ENCODE measurements around the gene HS3ST1. TPM values are rescaled to one million over a fixed set of nuclear protein-coding genes. Genes with fewer than 3 reads are reported as not detected.

HS3ST1 gene
- total RNA-seq, 1 donor from 2014 or later = 0.17 TPM

GRCh38 chr4:11408233-11408967 lies 20.3 kb downstream of the HS3ST1 start:
- intact Hi-C loops (cut with micrococcal nuclease) = no loop called here

- intact Hi-C loops (cut with micrococcal nuclease) = no loop called here
These were observed 21.1 kb downstream of the HS3ST1 start for GRCh38 chr4:11407551-11407950.

- intact Hi-C loops (cut with micrococcal nuclease) = no loop called here
These were observed 24.3 kb downstream of the HS3ST1 start for GRCh38 chr4:11404431-11404830.

GRCh38 chr4:11402192-11402591 lies 26.5 kb downstream of the HS3ST1 start:
- intact Hi-C loops (cut with micrococcal nuclease) = no loop called here

GRCh38 chr4:11399461-11399971 lies 29.2 kb downstream of the HS3ST1 start:
- intact Hi-C loops (cut with micrococcal nuclease) = no loop called here

- intact Hi-C loops (cut with micrococcal nuclease) = no loop called here
These were observed 30.7 kb downstream of the HS3ST1 start for GRCh38 chr4:11397819-11398610.

- intact Hi-C loops (cut with micrococcal nuclease) = no loop called here
These were observed 31.5 kb downstream of the HS3ST1 start for GRCh38 chr4:11397146-11397545.

GRCh38 chr4:11393551-11393950 lies 35.1 kb downstream of the HS3ST1 start:
- intact Hi-C loops (cut with micrococcal nuclease) = no loop called here

- intact Hi-C loops (cut with micrococcal nuclease) = loop anchor here (5.0 kb wide), 1 partner anchor 152 kb away; no protein-coding TSS in a partner anchor
These were observed 44.6 kb downstream of the HS3ST1 start for GRCh38 chr4:11384072-11384471.

GRCh38 chr4:11376571-11376970 lies 52.1 kb downstream of the HS3ST1 start:
- intact Hi-C loops (cut with micrococcal nuclease) = no loop called here

- intact Hi-C loops (cut with micrococcal nuclease) = no loop called here
These were observed 52.5 kb downstream of the HS3ST1 start for GRCh38 chr4:11376146-11376545.

- intact Hi-C loops (cut with micrococcal nuclease) = no loop called here
These were observed 60.0 kb downstream of the HS3ST1 start for GRCh38 chr4:11368701-11369115.

- intact Hi-C loops (cut with micrococcal nuclease) = no loop called here
These were observed 61.3 kb downstream of the HS3ST1 start for GRCh38 chr4:11367371-11367770.

- intact Hi-C loops (cut with micrococcal nuclease) = no loop called here
These were observed 61.8 kb downstream of the HS3ST1 start for GRCh38 chr4:11366859-11367258.

GRCh38 chr4:11365039-11365438 lies 63.7 kb downstream of the HS3ST1 start:
- intact Hi-C loops (cut with micrococcal nuclease) = no loop called here

GRCh38 chr4:11359591-11359990 lies 69.1 kb downstream of the HS3ST1 start:
- intact Hi-C loops (cut with micrococcal nuclease) = no loop called here

- intact Hi-C loops (cut with micrococcal nuclease) = no loop called here
These were observed 73.5 kb downstream of the HS3ST1 start for GRCh38 chr4:11355226-11355625.

GRCh38 chr4:11354531-11354930 lies 74.2 kb downstream of the HS3ST1 start:
- intact Hi-C loops (cut with micrococcal nuclease) = no loop called here

GRCh38 chr4:11348449-11349088 lies 80.1 kb downstream of the HS3ST1 start:
- intact Hi-C loops (cut with micrococcal nuclease) = no loop called here

GRCh38 chr4:11344916-11345315 lies 83.8 kb downstream of the HS3ST1 start:
- intact Hi-C loops (cut with micrococcal nuclease) = no loop called here

- intact Hi-C loops (cut with micrococcal nuclease) = no loop called here
These were observed 85.2 kb downstream of the HS3ST1 start for GRCh38 chr4:11343536-11343935.

Measured in T-helper 1 cell treated with Interleukin-12 subunit alpha and Interleukin-12 subunit beta and Interleukin-4 antibody, amounts not matched to agents 30 ng/mL and 1 ng/mL, for 36 hours (primary cell).